H1 (cell line): ENCODE results near the gene ZNF665. TPM values are rescaled to one million over a fixed set of nuclear protein-coding genes. Genes with fewer than 3 reads are reported as not detected.
A peak's percentile ranks its signal among the peaks of the same experiment; 100 is the strongest.

Experiments
- CTCF ChIA-PET: fragments of 300-600 bp; sonication (Branson Sonifier 250); formaldehyde crosslinking; loops from one replicate; lab custom pipeline; 2021; ENCODE audit not compliant: partially characterized antibody; lab: Charles Lee
- POLR2A ChIA-PET: fragments of 300-600 bp; sonication (Branson Sonifier 250); formaldehyde crosslinking; loops from one replicate; lab custom pipeline; 2021; ENCODE audit warnings: inconsistent platforms; ENCODE audit not compliant: partially characterized antibody; lab: Charles Lee
- DNase-seq, 2 experiments: peaks; one replicate each; pipeline versions ENCODE4 v3.0.0 to v3.0.0-alpha.2; 2010 to 2022; ENCODE audit warnings: low spot score in 2 of 2, low read depth in 1 of 2, mixed read lengths in 1 of 2
- FAIRE-seq: peaks from 2 replicates; lab custom pipeline; 2011; peaks lifted over from hg19 to GRCh38; lab: Jason Lieb, UNC
- H2AFZ ChIP-seq: 2 replicates; pipeline ENCODE4 v1.8.1; 2012; ENCODE audit warnings: low read length, inconsistent platforms
- H2AK5ac ChIP-seq: 2 replicates; pipeline ENCODE4 v1.6.1; 2013; ENCODE audit warnings: low read depth, low read length
- H2BK120ac ChIP-seq: replicated peaks from 2 replicates; pipeline ENCODE3; 2013; ENCODE audit warnings: low read depth, low read length, inconsistent platforms
- H2BK12ac ChIP-seq: 2 replicates; pipeline ENCODE4 v1.6.1; 2013; ENCODE audit warnings: low read depth, low read length
- H2BK15ac ChIP-seq: 2 replicates; pipeline ENCODE4 v1.6.1; 2013; ENCODE audit warnings: low read length
- H2BK20ac ChIP-seq: 2 replicates; pipeline ENCODE4 v1.6.1; 2013; ENCODE audit warnings: low read length
- H2BK5ac ChIP-seq: 2 replicates; pipeline ENCODE4 v1.6.1; 2013; ENCODE audit warnings: low read depth, low read length
- H3K14ac ChIP-seq: 2 replicates; pipeline ENCODE4 v1.6.1; 2013; ENCODE audit warnings: inconsistent platforms; ENCODE audit not compliant: insufficient read length
- H3K18ac ChIP-seq: 2 replicates; pipeline ENCODE4 v1.6.1; 2013; ENCODE audit warnings: low read length; ENCODE audit errors: extremely low read depth
- H3K23ac ChIP-seq: 2 replicates; pipeline ENCODE4 v1.6.1; 2013; ENCODE audit warnings: inconsistent platforms; ENCODE audit not compliant: insufficient read length
- H3K23me2 ChIP-seq: 2 replicates; pipeline ENCODE4 v1.6.1; 2013; ENCODE audit warnings: low read depth, low read length
- H3K27ac ChIP-seq: 2 replicates; pipeline ENCODE4 v1.6.1; 2011; ENCODE audit warnings: low read depth, low read length, inconsistent platforms
- H3K27me3 ChIP-seq, 4 experiments: replicated peaks in 1 of 4; 1 replicate in 1 of 4; 2 replicates in 3 of 4; pipeline versions ENCODE4 v1.6.1 to v1.8.1; 2011 to 2013; ENCODE audit warnings: low read length in 3 of 4, mild to moderate bottlenecking in 3 of 4, inconsistent platforms in 2 of 4, mixed read lengths in 2 of 4, moderate library complexity in 1 of 4; ENCODE audit not compliant: control insufficient read depth in 3 of 4, insufficient read depth in 3 of 4; ENCODE audit errors: extremely low read depth in 1 of 4
- H3K36me3 ChIP-seq, 4 experiments: 2 replicates each; pipeline versions ENCODE4 v1.6.1 to v1.8.1; 2011 to 2013; ENCODE audit warnings: mild to moderate bottlenecking in 4 of 4, low read length in 3 of 4, moderate library complexity in 2 of 4, control low read depth in 1 of 4, inconsistent platforms in 1 of 4; ENCODE audit not compliant: insufficient read depth in 4 of 4, control insufficient read depth in 2 of 4
- H3K4ac ChIP-seq: replicated peaks from 2 replicates; pipeline ENCODE3; 2013; ENCODE audit warnings: low read length, low read depth, mixed read lengths, inconsistent platforms; ENCODE audit not compliant: insufficient read length
- H3K4me1 ChIP-seq, 4 experiments: replicated peaks in 1 of 4; 1 replicate in 1 of 4; 2 replicates in 3 of 4; pipeline versions ENCODE4 v1.6.1 to v1.8.1; 2011 to 2013; ENCODE audit warnings: low read length in 3 of 4, inconsistent platforms in 2 of 4, mixed read lengths in 1 of 4; ENCODE audit not compliant: insufficient read depth in 4 of 4, control insufficient read depth in 3 of 4
- H3K4me2 ChIP-seq, 2 experiments: 2 replicates each; pipeline versions ENCODE4 v1.6.1 to v1.8.1; 2011 to 2013; ENCODE audit warnings: low read depth in 2 of 2, low read length in 2 of 2, control low read depth in 1 of 2, inconsistent platforms in 1 of 2, mild to moderate bottlenecking in 1 of 2; ENCODE audit not compliant: insufficient read depth in 1 of 2
- H3K4me3 ChIP-seq, 4 experiments: fragments of 200-600, 300-600 bp in 1 of 4; sonication (generic), shearing (Covaris generic), sonication (Bioruptor Twin) in 1 of 4; 2 replicates each; pipeline versions ENCODE4 v1.5.1 to v1.8.1; 2011 to 2016; ENCODE audit warnings: low read length in 4 of 4, low read depth in 3 of 4, control low read depth in 2 of 4, inconsistent platforms in 2 of 4, mild to moderate bottlenecking in 2 of 4, mixed read lengths in 1 of 4, moderate library complexity in 1 of 4; ENCODE audit not compliant: insufficient read depth in 2 of 4; ENCODE audit errors: extremely low read depth in 1 of 4
- H3K56ac ChIP-seq: replicated peaks from 2 replicates; pipeline ENCODE3; 2013; ENCODE audit warnings: low read depth, mild to moderate bottlenecking, mixed read lengths, low read length, inconsistent platforms; ENCODE audit not compliant: insufficient read length
- H3K79me1 ChIP-seq: 2 replicates; pipeline ENCODE4 v1.6.1; 2013; ENCODE audit warnings: low read depth, low read length, control low read depth
- H3K79me2 ChIP-seq, 2 experiments: 2 replicates each; pipeline versions ENCODE4 v1.6.1 to v1.8.1; 2012 to 2013; ENCODE audit warnings: low read length in 2 of 2, mild to moderate bottlenecking in 2 of 2, inconsistent platforms in 1 of 2; ENCODE audit not compliant: insufficient read depth in 2 of 2, control insufficient read depth in 1 of 2
- H3K9ac ChIP-seq, 4 experiments: replicated peaks in 1 of 4; 1 replicate in 1 of 4; 2 replicates in 3 of 4; pipeline versions ENCODE4 v1.6.1 to v1.8.1; 2011 to 2013; ENCODE audit warnings: low read depth in 3 of 4, low read length in 3 of 4, control low read depth in 2 of 4, mild to moderate bottlenecking in 2 of 4, moderate library complexity in 2 of 4, inconsistent platforms in 1 of 4; ENCODE audit errors: extremely low read depth in 1 of 4
- H3K9me3 ChIP-seq, 2 experiments: 2 replicates each; pipeline versions ENCODE4 v1.6.1 to v1.8.1; 2012 to 2013; ENCODE audit warnings: mild to moderate bottlenecking in 2 of 2, moderate library complexity in 2 of 2, control low read depth in 1 of 2, inconsistent platforms in 1 of 2, low read depth in 1 of 2, low read length in 1 of 2, mixed read lengths in 1 of 2; ENCODE audit not compliant: insufficient read depth in 2 of 2
- H4K20me1 ChIP-seq, 2 experiments: replicated peaks in 1 of 2; 2 replicates each; pipeline versions ENCODE3 to v1.8.1; 2011 to 2013; ENCODE audit warnings: inconsistent platforms in 2 of 2, low read length in 2 of 2, mild to moderate bottlenecking in 1 of 2; ENCODE audit not compliant: insufficient read depth in 2 of 2, control insufficient read depth in 1 of 2
- H4K5ac ChIP-seq: 2 replicates; pipeline ENCODE4 v1.6.1; 2013; ENCODE audit warnings: low read length, low read depth, mixed read lengths, inconsistent platforms; ENCODE audit not compliant: insufficient read length
- H4K8ac ChIP-seq: 2 replicates; pipeline ENCODE4 v1.8.0; 2013; ENCODE audit warnings: mild to moderate bottlenecking, moderate library complexity, low read length, inconsistent platforms; ENCODE audit not compliant: insufficient read depth; ENCODE audit errors: extremely low read depth
- H4K91ac ChIP-seq: replicated peaks from 2 replicates; pipeline ENCODE3; 2013; ENCODE audit warnings: low read length, mixed read lengths, inconsistent platforms; ENCODE audit not compliant: insufficient read length
- GTF2F1 ChIP-seq: IDR thresholded peaks from 2 replicates; pipeline ENCODE4 v1.6.1; 2012; ENCODE audit warnings: low read depth, low read length, improper control_type of control experiment, borderline replicate concordance
- JUND ChIP-seq: IDR thresholded peaks from 2 replicates; pipeline ENCODE4 v1.6.1; 2011; ENCODE audit warnings: mild to moderate bottlenecking, improper control_type of control experiment, low read length
- RAD21 ChIP-seq, 2 experiments: IDR thresholded peaks in 1 of 2; conservative IDR thresholded peaks in 1 of 2; 2 replicates each; pipeline ENCODE4 v1.6.1; 2011; ENCODE audit warnings: low read depth in 2 of 2, low read length in 2 of 2, improper control_type of control experiment in 1 of 2, inconsistent platforms in 1 of 2, mild to moderate bottlenecking in 1 of 2, moderate library complexity in 1 of 2
- SIN3A ChIP-seq, 2 experiments: IDR thresholded peaks in 1 of 2; conservative IDR thresholded peaks in 1 of 2; 2 replicates each; pipeline ENCODE4 v1.6.1; 2011 to 2012; ENCODE audit warnings: low read length in 2 of 2, improper control_type of control experiment in 1 of 2, low read depth in 1 of 2, mild to moderate bottlenecking in 1 of 2
- SP1 ChIP-seq: IDR thresholded peaks from 2 replicates; pipeline ENCODE4 v1.6.1; 2011; ENCODE audit warnings: low read depth, low read length
- TCF12 ChIP-seq: IDR thresholded peaks from 2 replicates; pipeline ENCODE4 v1.6.1; 2011; ENCODE audit warnings: low read depth, mild to moderate bottlenecking, low read length
- YY1 ChIP-seq: IDR thresholded peaks from 2 replicates; pipeline ENCODE4 v1.6.1; 2011; ENCODE audit warnings: low read depth, mild to moderate bottlenecking, low read length
- WGBS, 2 experiments: shearing (Covaris generic) in 1 of 2; methylation state at CpG; one replicate each; pipeline versions ENCODE4 v1.1.6 to v1.1.7; 2013 to 2015; ENCODE audit warnings: low lambda C conversion rate in 2 of 2, mixed read lengths in 2 of 2, inconsistent platforms in 1 of 2, low coverage in 1 of 2, missing lambda C conversion rate in 1 of 2; ENCODE audit not compliant: insufficient replicate concordance in 2 of 2, insufficient coverage in 1 of 2, insufficient read length in 1 of 2; ENCODE audit errors: extremely low coverage in 1 of 2, missing lambda C conversion rate in 1 of 2; 5-methylcytosine and 5-hydroxymethylcytosine counted together
- polyA plus RNA-seq, 7 experiments: library from polyadenylated mRNA; depleted of rRNA in 3 of 7; stranded (reverse) in 5 of 7; unstranded in 2 of 7; fragments of >200 nt in 5 of 7; fragments of 200-250 nt in 2 of 7; gene quantifications; 1 replicate in 5 of 7; 2 replicates in 1 of 7; 4 replicates in 1 of 7; pipeline versions ENCODE4 v1.2.1 to v1.2.3, GENCODE V29; 2011 to 2013; ENCODE audit warnings: missing spikeins in 2 of 7, mixed read lengths in 2 of 7
- total RNA-seq: library from RNA; stranded (reverse); fragmentation: NEBNext Ultra II Directional; extraction: Animal tissue kit (Norgen Biotek cat#: 25700); gene quantifications from 2 replicates; pipeline ENCODE4 v1.2.1, GENCODE V29; 2021
- TF ChIP-seq, protein P1 (sequence below), 3 experiments: IDR thresholded peaks; 1 replicate in 2 of 3; 2 replicates in 1 of 3; pipeline versions ENCODE4 v1.5.1 to v1.6.1; 2011; ENCODE audit warnings: low read length in 3 of 3, mild to moderate bottlenecking in 3 of 3, inconsistent platforms in 2 of 3, low read depth in 1 of 3, moderate library complexity in 1 of 3; ENCODE audit not compliant: insufficient read depth in 1 of 3; ENCODE audit errors: control extremely low read depth in 1 of 3

The ZNF665 gene
- total and polyA plus RNA-seq, 2 of the 8 experiments (the other 6 are each of a cell fraction or from before 2014, with no cell fraction given) = 2.4 to 6.4 TPM

DNA sequence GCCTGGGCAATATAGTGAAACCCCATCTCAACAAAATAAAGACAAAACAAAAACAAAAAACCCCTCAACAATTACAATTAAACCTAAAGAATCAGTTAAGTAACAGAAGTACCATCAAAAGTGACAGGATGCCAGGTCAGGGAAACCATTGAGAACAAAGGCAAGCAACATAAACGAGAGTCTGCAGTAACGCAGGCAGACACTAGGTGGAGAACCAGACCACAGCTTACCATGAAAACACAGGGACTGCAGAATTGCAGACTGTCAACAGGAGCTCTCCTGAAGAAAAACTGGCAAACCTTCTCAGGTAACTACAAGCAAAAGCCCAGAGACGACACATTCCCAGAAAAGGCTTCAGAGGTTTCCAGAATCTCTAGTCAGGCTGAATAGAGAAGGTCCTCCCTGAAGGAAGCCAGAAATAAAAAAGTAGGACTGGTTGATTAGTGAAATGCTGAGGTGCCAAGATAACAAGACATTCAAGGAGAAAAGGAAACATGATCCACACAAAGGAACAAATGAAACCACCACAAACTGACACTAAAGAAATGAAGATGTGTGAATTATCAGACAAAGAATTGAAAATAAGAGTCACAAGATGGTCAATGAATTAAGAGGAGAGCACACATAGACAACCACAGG is 2.2 kb upstream of the ZNF665 start:
- no peak overlapping the region for H2BK12ac ChIP-seq
- H2BK20ac ChIP-seq = no peak overlapping the region
- H3K18ac ChIP-seq = no peak overlapping the region
- no peaks in the 10 kb centered on the region for H3K79me2 ChIP-seq
- peaks cover 6% of the 10 kb centered on the region; the same call in 1 of the 2 replicates for H3K23me2 ChIP-seq
- no peak overlapping the region for H2BK15ac ChIP-seq
- H3K79me1 ChIP-seq = no peaks in the 10 kb centered on the region
- H3K4me1 ChIP-seq = peaks cover 0 to 4% (median 2%) of the 10 kb centered on the region in 4 experiments; a peak in 2 of 7 replicates
- FAIRE-seq (peak; percentile 100), DNase-seq (peak in 1 of 2 experiments; percentile 81)
- no peak overlapping the region for H2BK5ac ChIP-seq
- H3K27me3 ChIP-seq = peaks cover 0 to 2% (median 2%) of the 10 kb centered on the region in 4 experiments; a peak in 3 of 7 replicates
- no peaks in the 10 kb centered on the region for H3K36me3 ChIP-seq
- 4% methylated on average over 3 of the region's 3 CpGs; no CpG with 5 or more reads in 1 of the 2 experiments for WGBS, 2 experiments
- no peak overlapping the region for H4K5ac ChIP-seq
- no peak overlapping the region for H3K56ac ChIP-seq
- H4K8ac ChIP-seq = no peak overlapping the region
- no peak overlapping the region for H2BK120ac ChIP-seq
- H3K27ac ChIP-seq = no peak overlapping the region
- no peak overlapping the region for H3K4ac ChIP-seq
- TF ChIP-seq JUND (no peak), YY1 (0 out of 2 replicates have a peak, but pooled peaks have one; percentile 43), SP1 (0 out of 2 replicates have a peak, but pooled peaks have one; percentile 21), RAD21 (IDR thresholded peaks at IDR 0.05 in 1 of 2, conservative IDR thresholded peaks at IDR 0.05 in 1 of 2; ENCODE audit: low read depth in 2 of 2, low read length in 2 of 2) (peak; percentile 97), SIN3A (conservative IDR thresholded peaks at IDR 0.05 in 1 of 2, IDR thresholded peaks at IDR 0.05 in 1 of 2; ENCODE audit: low read depth in 1 of 2, low read length in 2 of 2) (peak; percentile 58; a peak in 1 of 4 replicates), GTF2F1 (no peak), TCF12 (peak; percentile 46; the same call in 1 of the 2 replicates)
- TF ChIP-seq, protein P1, sequence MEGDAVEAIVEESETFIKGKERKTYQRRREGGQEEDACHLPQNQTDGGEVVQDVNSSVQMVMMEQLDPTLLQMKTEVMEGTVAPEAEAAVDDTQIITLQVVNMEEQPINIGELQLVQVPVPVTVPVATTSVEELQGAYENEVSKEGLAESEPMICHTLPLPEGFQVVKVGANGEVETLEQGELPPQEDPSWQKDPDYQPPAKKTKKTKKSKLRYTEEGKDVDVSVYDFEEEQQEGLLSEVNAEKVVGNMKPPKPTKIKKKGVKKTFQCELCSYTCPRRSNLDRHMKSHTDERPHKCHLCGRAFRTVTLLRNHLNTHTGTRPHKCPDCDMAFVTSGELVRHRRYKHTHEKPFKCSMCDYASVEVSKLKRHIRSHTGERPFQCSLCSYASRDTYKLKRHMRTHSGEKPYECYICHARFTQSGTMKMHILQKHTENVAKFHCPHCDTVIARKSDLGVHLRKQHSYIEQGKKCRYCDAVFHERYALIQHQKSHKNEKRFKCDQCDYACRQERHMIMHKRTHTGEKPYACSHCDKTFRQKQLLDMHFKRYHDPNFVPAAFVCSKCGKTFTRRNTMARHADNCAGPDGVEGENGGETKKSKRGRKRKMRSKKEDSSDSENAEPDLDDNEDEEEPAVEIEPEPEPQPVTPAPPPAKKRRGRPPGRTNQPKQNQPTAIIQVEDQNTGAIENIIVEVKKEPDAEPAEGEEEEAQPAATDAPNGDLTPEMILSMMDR (IDR thresholded peaks at IDR 0.05; ENCODE audit: control extremely low read depth in 1 of 3, insufficient read depth in 1 of 3, low read depth in 1 of 3, low read length in 3 of 3) = peak; percentile 56 to 99 (median 94)
- no peak overlapping the region for H3K4me2 ChIP-seq
- H3K14ac ChIP-seq = no peak overlapping the region
- H3K4me3 ChIP-seq = no peak overlapping the region
- H2AK5ac ChIP-seq = no peak overlapping the region
- no peak overlapping the region for H3K9ac ChIP-seq
- peaks cover 0 to 7% of the 10 kb centered on the region in 2 experiments; a peak in 2 of 4 replicates for H3K9me3 ChIP-seq
- POLR2A ChIA-PET = interaction anchor here (0.6 to 1.7 kb wide), 3 partner anchors 44 to 202 kb away, joined by 3 to 5 read pairs (median 3); partner anchors contain the start of gene ZNF845
- H4K20me1 ChIP-seq = peaks cover 0 to 2% of the 10 kb centered on the region in 2 experiments
- no peak overlapping the region for H3K23ac ChIP-seq
- CTCF ChIA-PET = interaction anchor here (0.6 to 1.9 kb wide), 30 partner anchors 11 to 562 kb away, joined by 3 to 8 read pairs (median 3); partner anchors contain the start of genes ERVV-2 and ZNF765
- no peak overlapping the region for H4K91ac ChIP-seq
- no peak overlapping the region for H2AFZ ChIP-seq
